ENCODE data around the gene MALL.
"Not testable (repeated sequence)": the region's sequence is repeated elsewhere in the genome, so short reads cannot be mapped to it uniquely, and the experiment has no call there.

Gene MALL

GRCh38 chr2:110115291-110116032 lies at the start of gene MALL:
Gene MALL, minus strand, starts transcription at chr2:110115822. Its CDS starts 30 bp downstream, at chr2:110115792.
- DNase-seq: peak; percentile 75

DNA sequence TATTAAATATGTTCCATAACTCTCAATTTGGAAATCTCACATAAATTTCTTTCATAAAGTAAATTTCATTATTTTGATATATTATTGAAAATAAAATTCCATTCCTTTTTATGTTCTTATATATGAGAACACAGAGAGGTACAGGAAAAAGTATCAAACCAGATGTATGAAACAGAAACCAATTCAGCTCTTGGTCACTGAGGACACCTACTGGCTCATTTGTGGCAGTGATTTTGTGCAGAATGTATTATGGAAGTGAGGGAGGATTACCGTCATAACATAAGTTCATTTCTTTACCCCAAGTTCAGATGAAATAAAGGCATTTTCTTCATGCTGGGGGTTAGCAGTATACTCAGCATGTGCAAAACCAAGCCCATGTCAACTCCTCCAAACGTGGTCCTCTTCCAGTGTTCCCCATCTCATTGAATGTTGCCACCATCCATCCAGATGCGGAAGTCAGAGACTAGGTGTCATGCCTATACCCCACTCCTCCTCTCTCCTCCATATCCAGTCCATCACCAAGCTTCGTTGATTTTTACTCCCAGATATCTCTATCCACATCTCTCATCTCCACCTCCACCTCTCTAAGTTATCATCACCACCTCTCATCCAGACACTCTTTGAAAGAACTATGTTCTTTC lies 41.7 kb upstream of the MALL start:
- peak; percentile 35 for DNase-seq

DNA sequence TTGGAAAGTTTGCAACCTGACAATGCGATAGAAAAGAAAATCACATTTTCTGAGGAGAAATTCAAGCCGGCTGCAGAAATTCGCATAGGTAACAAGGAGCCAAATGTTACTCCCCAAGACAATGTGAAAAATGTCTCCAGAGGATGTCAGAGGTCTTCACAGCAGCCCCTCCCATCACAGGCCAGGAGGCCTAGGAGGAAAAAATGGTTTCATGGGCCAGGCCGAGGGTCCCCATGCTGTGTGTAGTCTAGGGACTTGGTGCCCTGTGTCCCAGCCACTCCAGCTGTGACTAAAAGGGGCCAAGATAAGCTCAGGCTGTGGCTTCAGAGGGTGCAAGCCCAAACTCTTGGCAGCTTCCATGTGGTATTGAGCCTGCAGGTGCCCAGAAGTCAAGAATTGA lies 39.2 kb upstream of the MALL start:
- DNase-seq: not testable (repeated sequence)

- DNase-seq: not testable (repeated sequence)
Measured at GRCh38 chr2:110154188-110154587, 38.6 kb upstream of the MALL start.

DNA sequence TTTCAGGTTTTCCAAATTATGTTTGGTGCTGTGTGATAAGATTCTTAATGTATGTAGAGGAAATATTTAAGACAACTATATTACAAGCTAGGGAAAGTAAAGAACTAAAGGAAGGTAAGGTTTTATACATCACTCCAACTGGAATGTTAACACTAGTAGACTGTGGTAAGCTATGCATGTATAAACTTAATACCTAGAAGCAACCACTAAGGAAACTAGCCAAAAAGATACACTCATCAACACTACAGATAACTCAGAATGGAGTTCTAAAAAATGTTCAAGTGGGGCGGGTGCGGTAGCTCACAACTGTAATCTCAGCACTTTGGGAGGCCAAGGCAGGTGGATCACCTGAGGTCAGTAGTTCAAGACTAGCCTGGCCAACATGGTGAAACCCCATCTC lies 37.8 kb upstream of the MALL start:
- no peak for DNase-seq

GRCh38 chr2:110152943-110153342 lies 37.3 kb upstream of the MALL start:
- no peak for DNase-seq

DNA sequence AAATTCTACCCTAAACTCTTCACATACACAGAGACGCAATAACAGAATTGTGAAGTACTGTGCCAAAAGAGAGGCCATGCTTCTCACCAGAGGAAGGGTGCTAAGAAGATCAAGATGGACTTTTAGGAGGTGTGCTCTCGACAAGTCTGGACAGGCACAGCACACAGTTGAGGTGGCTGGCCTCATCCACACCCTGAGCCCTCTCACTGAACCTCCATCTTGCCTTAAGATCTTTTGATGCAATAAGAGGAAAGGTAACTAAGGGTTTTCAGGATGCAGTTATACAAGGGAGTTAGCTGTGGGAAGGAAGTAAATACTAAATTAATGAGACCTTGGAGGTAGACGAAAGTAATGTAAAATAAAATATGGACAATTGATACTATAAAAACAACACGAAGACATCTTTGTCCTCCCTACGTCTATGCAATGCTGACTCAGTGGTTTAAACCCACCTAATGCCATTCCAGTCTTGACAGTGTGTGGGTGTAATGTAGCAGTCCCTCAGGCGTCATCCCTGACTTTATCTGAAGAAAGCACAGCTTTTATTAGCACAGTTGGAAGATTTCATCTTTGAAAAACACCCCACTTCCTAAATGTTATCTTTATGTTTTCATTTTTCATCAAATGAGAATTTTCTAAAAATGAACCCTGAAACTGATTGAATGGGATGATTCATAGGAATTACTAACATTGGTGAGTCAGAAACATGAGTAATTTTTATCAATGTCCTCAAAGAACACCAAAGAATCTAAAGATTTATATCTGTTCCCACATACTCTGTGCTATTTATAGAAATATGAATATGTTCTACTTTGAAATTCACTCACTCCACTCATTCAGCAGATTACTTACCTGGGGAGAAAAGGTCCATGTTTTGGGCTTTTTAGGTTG lies 34.0 kb upstream of the MALL start:
- DNase-seq: no peak

DNA sequence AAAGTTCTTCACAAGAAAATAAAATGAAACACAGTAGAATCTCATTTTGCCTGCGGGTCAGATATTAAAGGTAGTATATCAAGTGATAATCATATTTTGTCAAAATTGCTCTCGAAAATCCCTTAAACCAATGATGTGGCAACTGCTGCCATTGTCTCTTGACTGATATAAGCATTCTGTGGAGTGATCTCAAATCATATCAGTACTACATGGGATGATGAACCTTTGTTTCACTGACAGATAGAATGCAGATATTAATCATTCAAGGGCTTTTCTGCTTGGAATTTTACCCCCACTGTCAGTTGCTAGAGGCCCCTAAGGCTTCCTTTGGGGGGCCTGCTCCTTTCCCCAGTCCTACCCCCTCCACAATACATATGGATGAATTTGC lies 31.3 kb upstream of the MALL start:
- no peak for DNase-seq

DNA sequence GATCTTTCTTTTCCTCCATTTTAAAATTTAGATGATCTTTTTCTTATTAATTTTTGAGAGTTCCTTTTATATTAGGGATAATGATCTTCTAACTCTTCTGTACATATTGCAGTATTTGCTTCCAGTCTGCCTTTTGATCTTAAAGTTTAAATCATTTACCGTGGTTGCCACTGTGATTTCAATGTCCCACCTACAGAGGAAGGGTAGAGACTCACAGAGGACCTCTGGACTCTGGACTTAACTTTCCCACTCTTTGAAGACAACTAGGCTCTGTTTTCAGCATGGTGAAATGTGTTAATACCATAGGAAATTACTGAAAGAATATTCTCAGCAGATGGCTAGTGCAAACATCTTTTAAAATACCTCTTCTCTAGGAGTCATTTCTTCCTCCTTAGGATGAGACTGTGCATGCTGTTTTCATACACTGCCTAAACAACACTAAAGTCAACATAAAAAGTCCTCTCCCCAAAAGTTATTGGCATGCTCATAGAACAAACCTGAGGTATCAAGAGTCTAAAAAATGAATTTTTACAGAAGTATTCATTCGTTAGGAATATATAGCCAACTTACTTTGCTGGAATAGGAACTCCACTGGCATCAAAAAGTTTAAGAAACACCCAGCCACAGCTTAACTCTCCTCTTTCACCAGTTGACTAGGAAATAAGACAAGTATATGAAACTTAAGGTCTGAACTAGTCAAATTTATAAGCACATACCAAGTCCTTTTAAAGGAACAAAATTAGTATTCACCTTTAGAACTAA lies 30.7 kb upstream of the MALL start:
- DNase-seq: no peak

DNA sequence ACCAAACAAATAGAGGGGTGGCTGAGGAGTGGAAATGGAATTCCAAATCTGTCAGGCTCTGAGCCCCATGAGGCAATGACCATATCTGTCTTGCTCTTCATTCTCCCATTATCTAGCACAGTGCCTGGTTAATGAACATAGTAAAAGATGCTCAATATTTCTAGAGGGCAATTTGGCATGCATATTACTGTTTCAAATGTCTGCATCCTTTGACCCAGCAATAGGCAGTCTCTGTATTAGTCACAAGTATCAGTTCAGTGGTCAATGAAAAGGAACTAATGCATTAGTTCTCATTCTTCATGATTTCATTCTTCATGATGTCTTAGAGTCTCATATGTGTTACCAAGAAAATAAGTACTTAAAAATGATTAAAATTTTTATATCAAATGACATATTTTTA lies 28.4 kb upstream of the MALL start:
- no peak for DNase-seq

- DNase-seq: no peak
Measured at GRCh38 chr2:110140401-110140800, 24.8 kb upstream of the MALL start.

GRCh38 chr2:110134025-110134424 lies 18.4 kb upstream of the MALL start:
- DNase-seq: no peak

GRCh38 chr2:110131166-110131565 lies 15.5 kb upstream of the MALL start:
- no peak for DNase-seq

DNA sequence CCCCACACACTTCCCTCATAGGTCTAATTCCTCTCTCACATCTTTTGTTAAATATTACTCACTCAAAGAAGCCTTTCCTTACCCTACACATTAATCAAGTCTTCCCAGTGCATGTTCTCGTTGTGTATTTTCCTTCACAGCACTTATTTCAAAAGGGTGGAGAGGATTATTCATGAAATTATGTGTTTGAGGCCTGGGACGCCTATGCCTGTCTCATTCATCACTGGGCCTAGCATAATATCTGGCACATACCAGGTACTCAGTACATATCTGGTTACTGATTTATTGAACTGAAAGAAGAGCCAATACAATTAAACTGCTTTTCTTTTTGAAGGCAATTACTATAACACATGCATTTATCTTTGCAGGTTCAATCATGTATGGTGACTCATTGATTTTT lies 15.1 kb upstream of the MALL start:
- DNase-seq: no peak

DNA sequence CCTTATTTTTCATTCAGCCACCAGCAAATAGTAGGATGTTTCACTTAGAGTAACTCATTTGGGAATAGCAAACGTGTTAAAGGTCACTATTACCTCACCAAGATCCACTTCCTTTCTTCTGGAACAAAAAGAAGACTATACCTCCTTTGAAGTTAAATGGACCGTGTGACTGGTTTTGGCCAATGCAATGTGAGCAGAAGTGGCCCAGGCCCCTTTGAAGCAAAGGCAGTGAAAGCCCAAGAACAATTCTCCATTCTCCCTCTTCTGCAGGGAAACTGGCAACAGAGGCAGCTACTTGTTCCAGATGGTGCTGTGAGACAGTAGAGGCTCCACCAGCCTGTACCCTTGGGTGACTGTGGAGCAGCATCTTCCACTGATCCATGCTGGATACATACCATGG lies 11.3 kb upstream of the MALL start:
- DNase-seq: peak; percentile 36

DNA sequence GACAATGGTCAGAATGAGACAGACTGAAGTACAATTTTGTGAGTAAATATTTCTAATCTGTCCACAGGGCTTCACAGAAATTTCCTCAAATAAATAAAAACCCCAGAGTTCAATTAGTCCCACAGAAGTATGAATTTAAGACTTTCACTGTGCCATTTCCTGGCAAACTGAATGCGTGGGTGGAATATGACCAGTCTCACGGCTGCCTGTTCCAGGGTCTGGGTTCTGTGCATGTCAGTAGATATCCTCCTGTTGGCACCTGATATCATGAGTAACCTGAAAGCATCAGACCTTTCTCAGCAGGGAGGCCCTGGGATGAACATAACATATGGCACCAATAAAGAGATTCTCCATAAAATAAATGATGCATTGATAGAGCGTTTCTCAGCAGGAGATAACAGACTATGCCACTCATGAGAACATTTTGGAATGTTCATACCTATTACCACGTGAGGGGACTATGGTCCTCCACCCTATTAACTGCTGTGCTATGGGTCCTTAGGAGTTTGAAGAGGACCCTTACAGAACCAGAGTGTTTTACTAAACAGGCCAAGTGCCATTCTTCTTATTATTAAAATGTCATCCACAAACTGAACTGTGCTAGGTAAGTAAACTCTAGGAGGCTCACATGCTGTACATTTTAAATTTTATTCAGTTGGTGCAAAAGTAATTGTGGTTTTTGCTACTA lies 10.6 kb upstream of the MALL start:
- DNase-seq: peak; percentile 88

DNA sequence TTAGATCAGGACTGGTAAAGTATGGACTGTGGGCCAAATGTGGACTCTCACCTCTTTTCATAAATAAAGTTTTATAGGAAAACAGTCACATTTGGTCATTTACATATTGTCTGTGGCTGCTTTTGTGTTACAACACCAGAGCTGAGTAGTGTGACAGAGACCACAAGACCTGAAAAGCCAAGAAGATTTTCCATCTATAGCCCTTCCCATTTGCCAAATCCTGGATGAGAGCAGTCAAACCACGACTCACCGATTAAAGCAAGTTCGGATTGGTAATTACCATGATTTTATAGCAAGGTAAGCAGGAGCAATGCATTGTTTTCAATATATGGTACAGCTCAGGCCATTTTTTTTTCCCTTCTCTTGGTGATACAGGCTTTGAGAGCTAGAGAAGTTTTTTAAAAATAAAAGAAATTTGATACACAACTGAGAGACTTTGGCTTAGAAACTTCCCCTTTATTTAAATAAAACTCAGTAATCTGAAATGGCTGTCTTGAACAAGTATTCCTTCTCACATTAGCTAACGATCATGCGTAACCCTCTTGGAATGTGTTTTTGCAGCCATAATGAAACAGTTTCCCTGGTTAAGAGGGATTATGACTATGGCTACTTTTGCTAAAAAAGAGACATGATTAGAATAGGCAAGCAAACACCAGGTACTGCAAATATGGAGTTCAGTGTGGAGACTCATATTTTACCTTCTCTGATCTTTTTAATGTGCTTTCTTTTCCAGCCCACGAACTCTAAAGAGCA lies 9.5 kb upstream of the MALL start:
- no peak for DNase-seq

DNA sequence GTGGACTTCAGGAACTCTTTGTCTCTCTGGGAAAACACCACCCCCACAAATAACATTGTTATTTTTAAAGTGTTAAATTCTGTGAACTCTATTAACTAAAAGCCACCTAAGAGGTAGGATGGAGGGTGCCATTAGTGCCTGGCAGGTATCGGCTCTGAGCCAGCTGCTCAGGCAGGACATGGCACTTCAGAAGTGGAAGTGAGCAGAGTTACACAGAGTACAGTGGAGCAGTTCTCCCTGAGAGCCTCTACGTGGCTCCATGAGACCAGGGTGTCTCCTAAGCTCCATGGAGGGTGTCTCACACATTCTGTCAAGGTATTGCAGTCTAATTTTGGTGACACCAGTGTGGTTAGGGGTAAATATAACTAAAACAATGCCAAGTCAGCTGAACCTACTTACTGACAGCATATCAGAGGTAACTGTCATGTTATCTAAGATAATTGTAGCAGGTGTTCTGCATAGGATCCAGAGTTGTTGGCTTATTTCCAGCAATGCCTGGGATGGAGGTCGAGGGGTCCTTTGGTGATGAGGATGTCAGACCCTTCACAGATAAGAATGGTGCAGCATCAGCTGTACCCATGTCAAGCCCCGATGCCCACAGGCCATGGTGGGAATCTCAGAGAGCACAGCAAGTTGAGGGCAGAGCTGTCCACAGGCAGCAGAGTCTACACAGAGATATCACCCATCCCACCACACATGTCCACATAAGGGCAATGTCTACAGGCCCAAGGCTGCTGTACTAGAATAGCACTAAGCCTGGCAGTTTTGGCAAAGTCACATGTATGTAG lies 8.6 kb upstream of the MALL start:
- peak; percentile 79 for DNase-seq

DNA sequence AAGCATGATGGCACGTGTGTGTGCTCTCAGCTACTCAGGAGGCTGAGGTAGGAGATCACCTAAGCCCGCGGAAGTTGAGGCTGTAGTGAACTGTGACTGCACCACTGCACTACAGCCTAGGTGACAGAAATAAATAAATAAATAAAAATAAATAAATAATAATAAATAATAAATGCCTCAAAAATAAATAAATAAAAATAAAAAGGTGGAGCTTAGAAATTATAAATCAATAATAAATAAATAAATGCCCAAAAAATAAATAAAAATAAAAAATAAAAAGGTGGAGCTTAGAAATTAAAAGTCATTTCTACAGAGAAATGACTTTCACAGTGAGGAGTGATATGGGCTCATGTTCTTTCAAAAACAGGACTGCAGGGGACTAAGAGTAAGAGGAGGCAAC lies 6.0 kb upstream of the MALL start:
- DNase-seq: no peak

GRCh38 chr2:110121052-110121334 lies 5.4 kb upstream of the MALL start:
- no peak for DNase-seq

All from NCI-H345 (cell line).